ENCODE results near the gene SDSL.

The SDSL gene

GRCh38 chr12:113397497-113398197 lies 24.5 kb upstream of the SDSL start:
- Histone ChIP-seq H3K9me2 (replicated peaks; ENCODE audit: control insufficient read depth, low read length) (no peaks in the 10 kb centered on the region), H3K9me3 (ENCODE audit: control insufficient read depth, insufficient read depth, low read length) (no peaks in the 10 kb centered on the region), H3K27me3 (ENCODE audit: control insufficient read depth, low read length) (no peaks in the 10 kb centered on the region), H3K4me2 (ENCODE audit: low read length) (no peak overlapping the region), H4K20me1 (ENCODE audit: control insufficient read depth, insufficient read depth, low read depth, low read length) (no peaks in the 10 kb centered on the region), H3K36me3 (ENCODE audit: control insufficient read depth, low read length) (no peaks in the 10 kb centered on the region), H3K79me2 (ENCODE audit: control insufficient read depth, low read length) (no peaks in the 10 kb centered on the region), H3K4me1 (ENCODE audit: control insufficient read depth, low read length) (peaks cover 6% of the 10 kb centered on the region; the same call in 1 of the 2 replicates), H3K27ac (ENCODE audit: low read depth, low read length) (no peak overlapping the region), H3K4me3 (ENCODE audit: low read length) (no peak overlapping the region), H3F3A (ENCODE audit: control insufficient read depth, insufficient read depth) (no peaks in the 10 kb centered on the region)
- no peak for TF ChIP-seq CTCF (IDR thresholded peaks at IDR 0.05; ENCODE audit: low read depth, low read length, poor library complexity, severe bottlenecking)
- no peak for TF ChIP-seq EZH2phosphoT487 (IDR thresholded peaks at IDR 0.05; ENCODE audit: borderline replicate concordance, low read length)

- no peaks in the 10 kb centered on the region for H3K27me3 ChIP-seq (ENCODE audit: control insufficient read depth, low read length)
- no peaks in the 10 kb centered on the region for H3K79me2 ChIP-seq (ENCODE audit: control insufficient read depth, low read length)
- H3K4me1 ChIP-seq (ENCODE audit: control insufficient read depth, low read length) = peaks cover 3% of the 10 kb centered on the region; the same call in 1 of the 2 replicates
- no peak overlapping the region for H3K4me2 ChIP-seq (ENCODE audit: low read length)
- no peaks in the 10 kb centered on the region for H3F3A ChIP-seq (ENCODE audit: control insufficient read depth, insufficient read depth)
- no peaks in the 10 kb centered on the region for H3K9me3 ChIP-seq (ENCODE audit: control insufficient read depth, insufficient read depth, low read length)
- no peak for TF ChIP-seq EZH2phosphoT487 (IDR thresholded peaks at IDR 0.05; ENCODE audit: borderline replicate concordance, low read length)
- TF ChIP-seq CTCF (IDR thresholded peaks at IDR 0.05; ENCODE audit: low read depth, low read length, poor library complexity, severe bottlenecking) = no peak
- H3K4me3 ChIP-seq (ENCODE audit: low read length) = no peak overlapping the region
- no peaks in the 10 kb centered on the region for H4K20me1 ChIP-seq (ENCODE audit: control insufficient read depth, insufficient read depth, low read depth, low read length)
- H3K36me3 ChIP-seq (ENCODE audit: control insufficient read depth, low read length) = no peaks in the 10 kb centered on the region
- H3K27ac ChIP-seq (ENCODE audit: low read depth, low read length) = no peak overlapping the region
- H3K9me2 ChIP-seq (replicated peaks; ENCODE audit: control insufficient read depth, low read length) = no peaks in the 10 kb centered on the region
Observed at GRCh38 chr12:113398346-113399290, 23.6 kb upstream of the SDSL start.

- no peaks in the 10 kb centered on the region for H3K9me3 ChIP-seq (ENCODE audit: control insufficient read depth, insufficient read depth, low read length)
- no peaks in the 10 kb centered on the region for H3F3A ChIP-seq (ENCODE audit: control insufficient read depth, insufficient read depth)
- H3K27me3 ChIP-seq (ENCODE audit: control insufficient read depth, low read length) = 0 out of 2 replicates have a peak, but pooled peaks cover 5% of the 10 kb centered on the region
- H3K4me3 ChIP-seq (ENCODE audit: low read length) = no peak overlapping the region
- no peaks in the 10 kb centered on the region for H3K79me2 ChIP-seq (ENCODE audit: control insufficient read depth, low read length)
- H3K36me3 ChIP-seq (ENCODE audit: control insufficient read depth, low read length) = no peaks in the 10 kb centered on the region
- no peaks in the 10 kb centered on the region for H3K9me2 ChIP-seq (replicated peaks; ENCODE audit: control insufficient read depth, low read length)
- H3K4me2 ChIP-seq (ENCODE audit: low read length) = no peak overlapping the region
- H3K27ac ChIP-seq (ENCODE audit: low read depth, low read length) = no peak overlapping the region
- TF ChIP-seq EZH2phosphoT487 (IDR thresholded peaks at IDR 0.05; ENCODE audit: borderline replicate concordance, low read length) = no peak
- peaks cover 3% of the 10 kb centered on the region; the same call in 1 of the 2 replicates for H3K4me1 ChIP-seq (ENCODE audit: control insufficient read depth, low read length)
- no peaks in the 10 kb centered on the region for H4K20me1 ChIP-seq (ENCODE audit: control insufficient read depth, insufficient read depth, low read depth, low read length)
Observed at GRCh38 chr12:113399490-113399889, 22.7 kb upstream of the SDSL start.
